ENCODE data around the gene SLC22A12. TPM values are rescaled to one million over a fixed set of nuclear protein-coding genes. Genes with fewer than 3 reads are reported as not detected.

SLC22A12 gene
- total and polyA plus RNA-seq, 12 donors: not detected

- H3K27ac ChIP-seq: no peak overlapping the region
- H3K27me3 ChIP-seq: peaks cover 0 to 21% (median 4%) of the 10 kb centered on the region in 7 donors
- 93% methylated on average over 29 of the region's 29 CpGs for WGBS, 2 donors
- H3K4me3 ChIP-seq: no peak overlapping the region
- no peaks in the 10 kb centered on the region for H3K9me3 ChIP-seq
- ATAC-seq: no peak
- TF ChIP-seq, protein P1, sequence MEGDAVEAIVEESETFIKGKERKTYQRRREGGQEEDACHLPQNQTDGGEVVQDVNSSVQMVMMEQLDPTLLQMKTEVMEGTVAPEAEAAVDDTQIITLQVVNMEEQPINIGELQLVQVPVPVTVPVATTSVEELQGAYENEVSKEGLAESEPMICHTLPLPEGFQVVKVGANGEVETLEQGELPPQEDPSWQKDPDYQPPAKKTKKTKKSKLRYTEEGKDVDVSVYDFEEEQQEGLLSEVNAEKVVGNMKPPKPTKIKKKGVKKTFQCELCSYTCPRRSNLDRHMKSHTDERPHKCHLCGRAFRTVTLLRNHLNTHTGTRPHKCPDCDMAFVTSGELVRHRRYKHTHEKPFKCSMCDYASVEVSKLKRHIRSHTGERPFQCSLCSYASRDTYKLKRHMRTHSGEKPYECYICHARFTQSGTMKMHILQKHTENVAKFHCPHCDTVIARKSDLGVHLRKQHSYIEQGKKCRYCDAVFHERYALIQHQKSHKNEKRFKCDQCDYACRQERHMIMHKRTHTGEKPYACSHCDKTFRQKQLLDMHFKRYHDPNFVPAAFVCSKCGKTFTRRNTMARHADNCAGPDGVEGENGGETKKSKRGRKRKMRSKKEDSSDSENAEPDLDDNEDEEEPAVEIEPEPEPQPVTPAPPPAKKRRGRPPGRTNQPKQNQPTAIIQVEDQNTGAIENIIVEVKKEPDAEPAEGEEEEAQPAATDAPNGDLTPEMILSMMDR (IDR thresholded peaks at IDR 0.05): no peak
- H3K4me1 ChIP-seq: peaks cover 0 to 14% (median 4%) of the 10 kb centered on the region in 9 donors
- no peaks in the 10 kb centered on the region for H3K36me3 ChIP-seq
- no peak for DNase-seq
- intact Hi-C loops (cut with DNase I): loop anchor here in 1 of 10 donors (10.0 kb wide), 1 partner anchor 73 kb away; no protein-coding TSS in a partner anchor
Observed at GRCh38 chr11:64561984-64562722, 28.9 kb upstream of the SLC22A12 start.

GRCh38 chr11:64562723-64563351, 28.2 kb upstream of the SLC22A12 start:
- no peak for ATAC-seq
- intact Hi-C loops (cut with DNase I): loop anchor here in 1 of 10 donors (10.0 kb wide), 1 partner anchor 72 kb away; no protein-coding TSS in a partner anchor
- Histone ChIP-seq H3K9me3 (no peaks in the 10 kb centered on the region), H3K4me3 (no peak overlapping the region), H3K27ac (no peak overlapping the region), H3K27me3 (peaks cover 0 to 21% (median 4%) of the 10 kb centered on the region in 7 donors), H3K36me3 (no peaks in the 10 kb centered on the region), H3K4me1 (peaks cover 0 to 15% (median 4%) of the 10 kb centered on the region in 9 donors)
- TF ChIP-seq, protein P1 (IDR thresholded peaks at IDR 0.05): no peak
- 92 to 94% methylated on average over 15 of the region's 15 CpGs for WGBS, 2 donors
- no peak for DNase-seq

GRCh38 chr11:64563966-64564365, 27.1 kb upstream of the SLC22A12 start:
- peaks cover 0 to 15% (median 4%) of the 10 kb centered on the region in 9 donors for H3K4me1 ChIP-seq
- no peaks in the 10 kb centered on the region for H3K9me3 ChIP-seq
- ATAC-seq: no peak
- no peak overlapping the region for H3K4me3 ChIP-seq
- intact Hi-C loops (cut with DNase I): loop anchor here in 1 of 10 donors (10.0 kb wide), 1 partner anchor 71 kb away; no protein-coding TSS in a partner anchor
- DNase-seq: no peak
- no peak overlapping the region for H3K27ac ChIP-seq
- H3K27me3 ChIP-seq: peaks cover 0 to 17% (median 4%) of the 10 kb centered on the region in 7 donors
- H3K36me3 ChIP-seq: no peaks in the 10 kb centered on the region
- 93 to 94% methylated on average over 12 of the region's 12 CpGs for WGBS, 2 donors
- TF ChIP-seq, protein P1 (IDR thresholded peaks at IDR 0.05): no peak

GRCh38 chr11:64564419-64564818, 26.6 kb upstream of the SLC22A12 start:
- DNase-seq (no peak), ATAC-seq (no peak)
- peaks cover 0 to 15% (median 4%) of the 10 kb centered on the region in 7 donors for H3K27me3 ChIP-seq
- no peak overlapping the region for H3K4me3 ChIP-seq
- no peaks in the 10 kb centered on the region for H3K9me3 ChIP-seq
- TF ChIP-seq, protein P1 (IDR thresholded peaks at IDR 0.05): no peak
- intact Hi-C loops (cut with DNase I): loop anchor here in 1 of 10 donors (10.0 kb wide), 1 partner anchor 70 kb away; no protein-coding TSS in a partner anchor
- peaks cover 0 to 15% (median 4%) of the 10 kb centered on the region in 9 donors for H3K4me1 ChIP-seq
- H3K27ac ChIP-seq: no peak overlapping the region
- WGBS, 2 donors: 96% methylated on average over 7 of the region's 7 CpGs
- no peaks in the 10 kb centered on the region for H3K36me3 ChIP-seq

Measured in heart right ventricle (tissue), 16 donors.